ENCODE results near the gene PRKCE.

DNA sequence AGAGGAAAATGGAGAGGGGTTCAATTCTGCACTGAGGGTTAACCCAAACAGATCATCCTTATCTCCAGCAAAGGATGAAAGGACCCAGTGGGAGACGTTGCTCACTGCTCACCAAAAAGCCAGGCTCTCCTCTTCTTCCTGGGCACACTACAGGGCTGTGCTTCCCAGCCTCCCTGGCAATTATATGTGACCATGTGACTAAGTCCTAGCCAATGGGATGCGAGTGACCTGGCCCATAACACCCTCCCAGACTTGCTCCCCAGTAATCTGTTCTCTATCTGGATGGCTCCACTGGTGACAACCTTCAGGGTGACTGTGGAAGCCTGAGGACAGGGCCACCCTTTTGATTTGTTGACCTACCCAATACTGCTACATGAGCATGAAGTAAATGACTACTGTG, 10.9 kb upstream of the PRKCE start:
- TF ChIP-seq CTCF (IDR thresholded peaks at IDR 0.05) (no peak), POLR2A (IDR thresholded peaks at IDR 0.05) (no peak)
